HepG2 (cell line): ENCODE data around the gene PRR33. TPM values are rescaled to one million over a fixed set of nuclear protein-coding genes. Genes with fewer than 3 reads are reported as not detected.

ENCODE experiments used
- AFF4 ChIP-seq: sonication (generic); formaldehyde crosslinking; IDR thresholded peaks from 2 replicates; pipeline ENCODE4 v1.4.0; 2020; ENCODE audit warnings: missing genetic modification reagents
- ARHGAP35 ChIP-seq: sonication (generic); formaldehyde crosslinking; IDR thresholded peaks from 2 replicates; pipeline ENCODE4 v1.9.0; 2022; ENCODE audit warnings: mild to moderate bottlenecking, inconsistent platforms, moderate library complexity, missing genetic modification reagents, borderline replicate concordance
- ELF4 ChIP-seq: sonication (generic); formaldehyde crosslinking; IDR thresholded peaks from 2 replicates; pipeline ENCODE4 v1.5.0; 2020; ENCODE audit warnings: missing genetic modification reagents, mild to moderate bottlenecking, moderate library complexity, borderline replicate concordance
- HNF4G ChIP-seq, 2 experiments: sonication (generic) in 1 of 2; formaldehyde crosslinking in 1 of 2; IDR thresholded peaks; 2 replicates each; pipeline versions ENCODE4 v1.4.0 to v1.6.1; 2011 to 2020; ENCODE audit warnings: borderline replicate concordance in 2 of 2, low read depth in 2 of 2, mild to moderate bottlenecking in 2 of 2, low read length in 1 of 2, missing genetic modification reagents in 1 of 2, moderate library complexity in 1 of 2
- HNRNPL ChIP-seq: fragments of 200-400 bp; formaldehyde crosslinking; IDR thresholded peaks from 2 replicates; pipeline ENCODE4 v1.6.1; 2017; ENCODE audit warnings: mild to moderate bottlenecking, low read depth, low read length
- MTERF4 ChIP-seq: sonication (generic); formaldehyde crosslinking; IDR thresholded peaks from 2 replicates; pipeline ENCODE4 v1.8.0; 2023; ENCODE audit warnings: mild to moderate bottlenecking, missing genetic modification reagents
- RXRA ChIP-seq: sonication (generic); formaldehyde crosslinking; IDR thresholded peaks from 2 replicates; pipeline ENCODE4 v1.5.1; 2020; ENCODE audit warnings: missing genetic modification reagents
- SNAI1 ChIP-seq: sonication (generic); formaldehyde crosslinking; IDR thresholded peaks from 2 replicates; pipeline ENCODE4 v1.5.0; 2020; ENCODE audit warnings: mild to moderate bottlenecking, missing genetic modification reagents, borderline replicate concordance
- SNAPC2 ChIP-seq: sonication (generic); formaldehyde crosslinking; IDR thresholded peaks from 2 replicates; pipeline ENCODE4 v1.8.1; 2022; ENCODE audit warnings: mild to moderate bottlenecking, missing genetic modification reagents
- TEF ChIP-seq: sonication (generic); formaldehyde crosslinking; IDR thresholded peaks from 2 replicates; pipeline ENCODE4 v1.5.0; 2020; ENCODE audit warnings: missing genetic modification reagents
- TFDP1 ChIP-seq: IDR thresholded peaks from 2 replicates; pipeline ENCODE4 v1.6.1; 2016; ENCODE audit warnings: missing compliant biosample characterization, missing genetic modification reagents, borderline replicate concordance
- THAP11 ChIP-seq: IDR thresholded peaks from 2 replicates; pipeline ENCODE4 v1.6.1; 2016; ENCODE audit warnings: missing biosample characterization, missing genetic modification reagents
- ZNF121 ChIP-seq: sonication (generic); formaldehyde crosslinking; IDR thresholded peaks from 2 replicates; pipeline ENCODE4 v1.5.0; 2020; ENCODE audit warnings: mild to moderate bottlenecking, missing genetic modification reagents
- ZNF143 ChIP-seq: sonication (generic); formaldehyde crosslinking; IDR thresholded peaks from 2 replicates; pipeline ENCODE4 v1.4.0; 2020; ENCODE audit warnings: missing genetic modification reagents
- ZNF234 ChIP-seq: sonication (generic); formaldehyde crosslinking; conservative IDR thresholded peaks from 2 replicates; pipeline ENCODE4 v1.5.1; 2020; ENCODE audit warnings: mild to moderate bottlenecking, missing genetic modification reagents
- ZNF292 ChIP-seq: sonication (generic); formaldehyde crosslinking; IDR thresholded peaks from 2 replicates; pipeline ENCODE4 v1.8.1; 2022; ENCODE audit warnings: mild to moderate bottlenecking, low read depth, missing genetic modification reagents, borderline replicate concordance
- ZNF354B ChIP-seq: sonication (generic); formaldehyde crosslinking; IDR thresholded peaks from 2 replicates; pipeline ENCODE4 v1.8.0; 2022; ENCODE audit warnings: mild to moderate bottlenecking, missing genetic modification reagents
- ZNF558 ChIP-seq: sonication (generic); formaldehyde crosslinking; IDR thresholded peaks from 2 replicates; pipeline ENCODE4 v1.9.0; 2022; ENCODE audit warnings: mild to moderate bottlenecking, missing genetic modification reagents, borderline replicate concordance
- ZNF570 ChIP-seq: sonication (generic); formaldehyde crosslinking; IDR thresholded peaks from 2 replicates; pipeline ENCODE4 v1.4.0; 2020; ENCODE audit warnings: mild to moderate bottlenecking, missing genetic modification reagents, borderline replicate concordance
- ZNF737 ChIP-seq: sonication (generic); formaldehyde crosslinking; IDR thresholded peaks from 2 replicates; pipeline ENCODE4 v1.5.0; 2020; ENCODE audit warnings: missing genetic modification reagents, mild to moderate bottlenecking, borderline replicate concordance
- ZSCAN29 ChIP-seq: sonication (generic); formaldehyde crosslinking; conservative IDR thresholded peaks from 2 replicates; pipeline ENCODE4 v1.4.0; 2020; ENCODE audit warnings: mild to moderate bottlenecking, missing genetic modification reagents
- polyA plus RNA-seq, 8 experiments: library from polyadenylated mRNA; depleted of rRNA in 3 of 8; stranded (reverse) in 7 of 8; unstranded in 1 of 8; fragments of >200 nt; fragmentation: Illumina TruSeq in 4 of 8; extraction: Trizol in 4 of 8; gene quantifications; 2 replicates each; pipeline versions ENCODE4 v1.2.1 to v1.2.3, GENCODE V29; 2011 to 2016; ENCODE audit warnings: low read depth in 4 of 8, missing spikeins in 1 of 8, mixed read lengths in 1 of 8; ENCODE audit not compliant: insufficient read depth in 1 of 8
- total RNA-seq, 5 experiments: library from RNA; depleted of rRNA; stranded (reverse); fragments of >200 nt; fragmentation: Illumina TruSeq; extraction: Trizol; gene quantifications; 2 replicates each; pipeline ENCODE4 v1.2.3, GENCODE V29; 2016; ENCODE audit warnings: low read depth in 1 of 5

The PRR33 gene
- total and polyA plus RNA-seq, 2 of the 13 experiments (the other 11 are each of a cell fraction or from before 2014, with no cell fraction given), result not detected

- TF ChIP-seq AFF4 (peak; percentile 95; the same call in 1 of the 2 replicates), HNF4G (IDR thresholded peaks at IDR 0.05; ENCODE audit: borderline replicate concordance, low read depth, low read length) (no peak), HNF4G (CRISPR knock-in tag; IDR thresholded peaks at IDR 0.05; ENCODE audit: borderline replicate concordance, low read depth) (peak; percentile 85; the same call in 1 of the 2 replicates), ZNF292 (peak; percentile 99), TEF (no peak), THAP11 (peak; percentile 66), ZNF121 (CRISPR knock-in tag) (0 out of 2 replicates have a peak, but pooled peaks have one; percentile 21), ARHGAP35 (CRISPR knock-in tag) (peak; percentile 73), HNRNPL (peak; percentile 100), SNAPC2 (CRISPR knock-in tag) (0 out of 2 replicates have a peak, but pooled peaks have one; percentile 43), TFDP1 (CRISPR knock-in tag) (peak; percentile 77), ZNF354B (CRISPR knock-in tag) (no peak), ZNF737 (no peak), ELF4 (CRISPR knock-in tag) (no peak), ZSCAN29 (CRISPR knock-in tag) (no peak), SNAI1 (CRISPR knock-in tag) (no peak), ZNF234 (CRISPR knock-in tag) (no peak), ZNF143 (CRISPR knock-in tag) (no peak; the same call in 1 of the 2 replicates), RXRA (CRISPR knock-in tag) (peak; percentile 97), ZNF558 (CRISPR knock-in tag) (no peak), ZNF570 (CRISPR knock-in tag) (no peak), MTERF4 (0 out of 2 replicates have a peak, but pooled peaks have one; percentile 77)
Measured at GRCh38 chr11:1842149-1843097, 49.3 kb downstream of the PRR33 start (continued).
